Esophagus muscularis mucosa (tissue), 4 donors: ENCODE data around the gene PAK4. TPM values are rescaled to one million over a fixed set of nuclear protein-coding genes. Genes with fewer than 3 reads are reported as not detected.
A peak's percentile ranks its signal among the peaks of the same experiment; 100 is the strongest.
"Not testable (repeated sequence)": the region's sequence is repeated elsewhere in the genome, so short reads cannot be mapped to it uniquely, and the experiment has no call there.

Experiments
- DNase-seq: peaks from one replicate; pipeline ENCODE4 v3.0.0-alpha.2; 2017; ENCODE audit errors: extremely low spot score
- H3K27ac ChIP-seq, 4 donors: fragments of 200-600 bp; sonication (generic); replicated peaks in 1 of 4; 1 replicate in 3 of 4; 2 replicates in 1 of 4; pipeline ENCODE4 v1.5.1; 2016 to 2019; ENCODE audit warnings: mild to moderate bottlenecking in 1 of 4
- H3K27me3 ChIP-seq, 4 donors: fragments of 200-600 bp; sonication (generic); one replicate each; pipeline versions ENCODE4 v1.5.1 to v1.6.0; 2016 to 2019
- H3K36me3 ChIP-seq, 4 donors: fragments of 200-600 bp; sonication (generic); one replicate each; pipeline ENCODE4 v1.5.1; 2016 to 2019
- H3K4me1 ChIP-seq, 4 donors: fragments of 200-600 bp; sonication (generic); one replicate each; pipeline ENCODE4 v1.5.1; 2016 to 2019
- H3K4me3 ChIP-seq, 4 donors: fragments of 200-600 bp; sonication (generic); 1 replicate in 2 of 4; 2 replicates in 2 of 4; pipeline ENCODE4 v1.5.1; 2016 to 2019; ENCODE audit warnings: mild to moderate bottlenecking in 4 of 4, moderate library complexity in 1 of 4
- H3K9me3 ChIP-seq, 4 donors: fragments of 200-600 bp; sonication (generic); 1 replicate in 3 of 4; 2 replicates in 1 of 4; pipeline ENCODE4 v1.5.1; 2016 to 2019
- CTCF ChIP-seq, 3 experiments: fragments of 200-600 bp in 2 of 3; fragments of 450-650 bp in 1 of 3; sonication (generic) in 2 of 3; IDR thresholded peaks; one replicate each; pipeline ENCODE4 v1.5.1; 2017 to 2019; ENCODE audit warnings: antibody characterized with exemption in 3 of 3, mild to moderate bottlenecking in 2 of 3, moderate library complexity in 1 of 3
- EP300 ChIP-seq: sonication (generic); formaldehyde crosslinking; IDR thresholded peaks from one replicate; pipeline ENCODE4 v1.6.1; 2017; ENCODE audit warnings: antibody characterized with exemption
- POLR2A ChIP-seq: fragments of 450-650 bp; IDR thresholded peaks from one replicate; pipeline ENCODE4 v1.6.1; 2017; ENCODE audit warnings: antibody characterized with exemption, moderate library complexity, mild to moderate bottlenecking, low read depth
- POLR2AphosphoS5 ChIP-seq, 2 donors: sonication (generic); formaldehyde crosslinking; IDR thresholded peaks; one replicate each; pipeline ENCODE4 v1.6.1; 2017; ENCODE audit warnings: antibody characterized with exemption in 2 of 2
- WGBS: methylation state at CpG from one replicate; pipeline ENCODE4 v1.1.5; 2018; 5-methylcytosine and 5-hydroxymethylcytosine counted together
- intact Hi-C: fragments of 100-400 bp; cut with DNase I; formaldehyde crosslinking; loops from one replicate; pipeline ENCODE4 v1.15.1; 2023
- total RNA-seq, 4 donors: library from RNA; depleted of rRNA; stranded (reverse); fragments of >200 nt; gene quantifications; one replicate each; pipeline versions ENCODE4 v1.1.0 to v1.2.1, GENCODE V29; 2016

The PAK4 gene
- total RNA-seq, 4 donors from 2014 or later: 8.3 to 18.4 (median 11.0) TPM

- TF ChIP-seq CTCF (IDR thresholded peaks at IDR 0.05) (no peak), POLR2AphosphoS5 (IDR thresholded peaks at IDR 0.05) (no peak), EP300 (no peak), POLR2A (no peak)
- WGBS: 76% methylated on average over 11 of the region's 11 CpGs
- H3K36me3 ChIP-seq: no peaks in the 10 kb centered on the region
- intact Hi-C loops: no loop called here
- no peak overlapping the region for H3K27ac ChIP-seq
- H3K4me3 ChIP-seq: no peak overlapping the region
- no peaks in the 10 kb centered on the region for H3K27me3 ChIP-seq
- H3K9me3 ChIP-seq: no peaks in the 10 kb centered on the region
- no peak for DNase-seq
- H3K4me1 ChIP-seq: peaks cover 37 to 83% (median 74%) of the 10 kb centered on the region in 4 donors
Measured at GRCh38 chr19:39141929-39142328, 16.3 kb downstream of the PAK4 start.

GRCh38 chr19:39142630-39143029 lies 17.0 kb downstream of the PAK4 start:
- no peaks in the 10 kb centered on the region for H3K9me3 ChIP-seq
- H3K4me3 ChIP-seq: no peak overlapping the region
- no peaks in the 10 kb centered on the region for H3K36me3 ChIP-seq
- no peak overlapping the region for H3K27ac ChIP-seq
- H3K27me3 ChIP-seq: no peaks in the 10 kb centered on the region
- intact Hi-C loops: no loop called here
- H3K4me1 ChIP-seq: peaks cover 37 to 83% (median 69%) of the 10 kb centered on the region in 4 donors
- WGBS: 78% methylated on average over 5 of the region's 5 CpGs
- no peak for TF ChIP-seq POLR2AphosphoS5 (IDR thresholded peaks at IDR 0.05)
- TF ChIP-seq POLR2A: no peak
- TF ChIP-seq CTCF (IDR thresholded peaks at IDR 0.05): no peak
- TF ChIP-seq EP300: no peak
- DNase-seq: no peak

- intact Hi-C loops, H3K9me3 ChIP-seq, H3K36me3 ChIP-seq, H3K4me3 ChIP-seq, H3K27me3 ChIP-seq, DNase-seq: not testable (repeated sequence)
- H3K27ac ChIP-seq: peak overlapping the region; percentile 77 to 88 (median 82)
- whole genome bisulfite sequencing: 78% methylated on average over 5 of the region's 5 CpGs
- peaks cover 37 to 75% (median 60%) of the 10 kb centered on the region in 4 donors for H3K4me1 ChIP-seq
Measured at GRCh38 chr19:39143757-39144289, 18.2 kb downstream of the PAK4 start.

- TF ChIP-seq POLR2A (no peak), CTCF (IDR thresholded peaks at IDR 0.05) (no peak), EP300 (no peak), POLR2AphosphoS5 (IDR thresholded peaks at IDR 0.05) (no peak)
- Histone ChIP-seq H3K27me3 (no peaks in the 10 kb centered on the region), H3K4me3 (peak overlapping the region; percentile 12 to 39 (median 22)), H3K36me3 (no peaks in the 10 kb centered on the region), H3K9me3 (no peaks in the 10 kb centered on the region), H3K4me1 (peaks cover 33 to 68% (median 53%) of the 10 kb centered on the region in 4 donors), H3K27ac (peak overlapping the region; percentile 77 to 88 (median 82))
- intact Hi-C loops: no loop called here
- WGBS: 18% methylated on average over 14 of the region's 14 CpGs
- DNase-seq: no peak
Measured at GRCh38 chr19:39144290-39145071, 18.9 kb downstream of the PAK4 start.

- no peaks in the 10 kb centered on the region for H3K27me3 ChIP-seq
- no peaks in the 10 kb centered on the region for H3K9me3 ChIP-seq
- peak overlapping the region; percentile 12 to 39 (median 22) for H3K4me3 ChIP-seq
- H3K27ac ChIP-seq: peak overlapping the region; percentile 77 to 88 (median 82)
- H3K4me1 ChIP-seq: peaks cover 25 to 59% (median 44%) of the 10 kb centered on the region in 4 donors
- H3K36me3 ChIP-seq: no peaks in the 10 kb centered on the region
- no peak for DNase-seq
- WGBS: 36% methylated on average over 19 of the region's 26 CpGs
- peak in 2 of 3 experiments; percentile 16 to 42 for TF ChIP-seq CTCF (IDR thresholded peaks at IDR 0.05)
- no peak for TF ChIP-seq POLR2A
- intact Hi-C loops: no loop called here
Measured at GRCh38 chr19:39145180-39145953, 19.8 kb downstream of the PAK4 start.
